T-helper 2 cell treated with Interferon-gamma antibody and Interleukin-4, amounts not matched to agents 5 μg/mL and 100 μg/mL, for 36 hours (primary cell): ENCODE measurements around the gene JAML.

ENCODE experiments used
- DNase-seq: peaks from one replicate; pipeline ENCODE4 v3.0.0; 2021; ENCODE audit warnings: low spot score
- H3K27ac Mint-ChIP-seq: one replicate; pipeline ENCODE4 v1.8.0; 2021; ENCODE audit warnings: mild to moderate bottlenecking, mixed read lengths
- H3K27me3 Mint-ChIP-seq: one replicate; pipeline ENCODE4 v1.8.0; 2021; ENCODE audit warnings: low read depth, mixed read lengths
- H3K36me3 Mint-ChIP-seq: one replicate; pipeline ENCODE4 v1.8.0; 2021; ENCODE audit warnings: low read depth, mixed read lengths
- H3K4me1 Mint-ChIP-seq: one replicate; pipeline ENCODE4 v1.8.0; 2021; ENCODE audit warnings: low read depth, mixed read lengths
- H3K4me3 Mint-ChIP-seq: one replicate; pipeline ENCODE4 v1.8.0; 2022; ENCODE audit warnings: mild to moderate bottlenecking, moderate library complexity, mixed read lengths
- H3K9me3 Mint-ChIP-seq: one replicate; pipeline ENCODE4 v1.8.0; 2021; ENCODE audit warnings: mixed read lengths

The JAML gene

GRCh38 chr11:118251858-118252652, 27.2 kb upstream of the JAML start, which contains the start of gene MPZL3:
TSS of gene MPZL3 (minus strand) at chr11:118252365. CDS start at chr11:118252294, 71 bp downstream.
- H3K36me3 Mint-ChIP-seq: peaks cover 10% of the 10 kb centered on the region
- no peaks in the 10 kb centered on the region for H3K9me3 Mint-ChIP-seq
- peaks cover 43% of the 10 kb centered on the region for H3K4me1 Mint-ChIP-seq
- peak; percentile 69 for DNase-seq
- peak within 1 kb of the TSS; percentile 98 for H3K27ac Mint-ChIP-seq
- peak within 1 kb of the TSS; percentile 99 for H3K4me3 Mint-ChIP-seq
- no peaks in the 10 kb centered on the region for H3K27me3 Mint-ChIP-seq

GRCh38 chr11:118247041-118247440, 22.2 kb upstream of the JAML start:
- no peaks in the 10 kb centered on the region for H3K27me3 Mint-ChIP-seq
- no peaks in the 10 kb centered on the region for H3K9me3 Mint-ChIP-seq
- peak overlapping the region; percentile 88 for H3K27ac Mint-ChIP-seq
- H3K4me3 Mint-ChIP-seq: peak overlapping the region; percentile 56
- peaks cover 22% of the 10 kb centered on the region for H3K36me3 Mint-ChIP-seq
- no peak for DNase-seq
- H3K4me1 Mint-ChIP-seq: peaks cover 68% of the 10 kb centered on the region

- Mint-ChIP-seq H3K36me3 (peaks cover 24% of the 10 kb centered on the region), H3K27ac (peak overlapping the region; percentile 88), H3K4me3 (peak overlapping the region; percentile 58), H3K27me3 (no peaks in the 10 kb centered on the region), H3K9me3 (no peaks in the 10 kb centered on the region), H3K4me1 (peaks cover 78% of the 10 kb centered on the region)
- DNase-seq: no peak
Observed at GRCh38 chr11:118245936-118246562, 21.2 kb upstream of the JAML start.

- peaks cover 81% of the 10 kb centered on the region for H3K4me1 Mint-ChIP-seq
- H3K27me3 Mint-ChIP-seq: no peaks in the 10 kb centered on the region
- H3K36me3 Mint-ChIP-seq: peaks cover 30% of the 10 kb centered on the region
- no peak for DNase-seq
- H3K4me3 Mint-ChIP-seq: no peak overlapping the region
- H3K9me3 Mint-ChIP-seq: no peaks in the 10 kb centered on the region
- peak overlapping the region; percentile 97 for H3K27ac Mint-ChIP-seq
Observed at GRCh38 chr11:118243993-118244762, 19.4 kb upstream of the JAML start.

- H3K9me3 Mint-ChIP-seq: no peaks in the 10 kb centered on the region
- peak overlapping the region; percentile 54 for H3K4me3 Mint-ChIP-seq
- H3K27ac Mint-ChIP-seq: peak overlapping the region; percentile 97
- H3K36me3 Mint-ChIP-seq: peaks cover 38% of the 10 kb centered on the region
- H3K4me1 Mint-ChIP-seq: peaks cover 87% of the 10 kb centered on the region
- no peak for DNase-seq
- no peaks in the 10 kb centered on the region for H3K27me3 Mint-ChIP-seq
Observed at GRCh38 chr11:118243161-118243560, 18.4 kb upstream of the JAML start.

- Mint-ChIP-seq H3K4me1 (peaks cover 86% of the 10 kb centered on the region), H3K9me3 (no peaks in the 10 kb centered on the region), H3K36me3 (peaks cover 35% of the 10 kb centered on the region), H3K4me3 (peak overlapping the region; percentile 77), H3K27me3 (no peaks in the 10 kb centered on the region), H3K27ac (peak overlapping the region; percentile 97)
- DNase-seq: no peak
Observed at GRCh38 chr11:118241764-118242098, 16.9 kb upstream of the JAML start.

- H3K4me1 Mint-ChIP-seq: peaks cover 87% of the 10 kb centered on the region
- H3K36me3 Mint-ChIP-seq: peaks cover 41% of the 10 kb centered on the region
- H3K4me3 Mint-ChIP-seq: peak overlapping the region; percentile 77
- H3K27ac Mint-ChIP-seq: peak overlapping the region; percentile 97
- no peaks in the 10 kb centered on the region for H3K9me3 Mint-ChIP-seq
- H3K27me3 Mint-ChIP-seq: no peaks in the 10 kb centered on the region
- peak; percentile 82 for DNase-seq
Observed at GRCh38 chr11:118240999-118241763, 16.4 kb upstream of the JAML start.

GRCh38 chr11:118239509-118240205, 14.8 kb upstream of the JAML start:
- Mint-ChIP-seq H3K9me3 (no peaks in the 10 kb centered on the region), H3K36me3 (peaks cover 50% of the 10 kb centered on the region), H3K27me3 (no peaks in the 10 kb centered on the region), H3K4me1 (peaks cover 80% of the 10 kb centered on the region), H3K27ac (peak overlapping the region; percentile 97), H3K4me3 (peak overlapping the region; percentile 77)
- DNase-seq: no peak

GRCh38 chr11:118238929-118239328, 14.1 kb upstream of the JAML start:
- Mint-ChIP-seq H3K36me3 (peaks cover 50% of the 10 kb centered on the region), H3K4me3 (peak overlapping the region; percentile 77), H3K27ac (peak overlapping the region; percentile 70), H3K9me3 (no peaks in the 10 kb centered on the region), H3K4me1 (peaks cover 80% of the 10 kb centered on the region), H3K27me3 (no peaks in the 10 kb centered on the region)
- no peak for DNase-seq

GRCh38 chr11:118238421-118238820, 13.6 kb upstream of the JAML start:
- Mint-ChIP-seq H3K27me3 (no peaks in the 10 kb centered on the region), H3K4me3 (peak overlapping the region; percentile 77), H3K27ac (peak overlapping the region; percentile 70), H3K9me3 (no peaks in the 10 kb centered on the region), H3K4me1 (peaks cover 77% of the 10 kb centered on the region), H3K36me3 (peaks cover 53% of the 10 kb centered on the region)
- DNase-seq: no peak

- H3K27ac Mint-ChIP-seq: peak overlapping the region; percentile 71
- H3K9me3 Mint-ChIP-seq: no peaks in the 10 kb centered on the region
- peaks cover 59% of the 10 kb centered on the region for H3K36me3 Mint-ChIP-seq
- DNase-seq: no peak
- peaks cover 59% of the 10 kb centered on the region for H3K4me1 Mint-ChIP-seq
- no peaks in the 10 kb centered on the region for H3K27me3 Mint-ChIP-seq
- no peak overlapping the region for H3K4me3 Mint-ChIP-seq
Observed at GRCh38 chr11:118236170-118236569, 11.4 kb upstream of the JAML start.

GRCh38 chr11:118234833-118235232, 10.0 kb upstream of the JAML start:
- Mint-ChIP-seq H3K9me3 (no peaks in the 10 kb centered on the region), H3K27ac (no peak overlapping the region), H3K4me3 (no peak overlapping the region), H3K27me3 (no peaks in the 10 kb centered on the region), H3K36me3 (peaks cover 52% of the 10 kb centered on the region), H3K4me1 (peaks cover 48% of the 10 kb centered on the region)
- no peak for DNase-seq

GRCh38 chr11:118233850-118234249, 9.0 kb upstream of the JAML start:
- Mint-ChIP-seq H3K4me1 (peaks cover 49% of the 10 kb centered on the region), H3K36me3 (peaks cover 54% of the 10 kb centered on the region), H3K27me3 (no peaks in the 10 kb centered on the region), H3K9me3 (no peaks in the 10 kb centered on the region), H3K4me3 (no peak overlapping the region), H3K27ac (peak overlapping the region; percentile 46)
- DNase-seq: no peak
